Lung (tissue), 12 donors: ENCODE measurements around the gene AMER1. TPM values are rescaled to one million over a fixed set of nuclear protein-coding genes. Genes with fewer than 3 reads are reported as not detected.

Source experiments
- ATAC-seq: fragments of 200-7000 bp; cut with Tn5 transposase; one replicate; pipeline ENCODE4 v1.9.1; 2020; ENCODE audit warnings: moderate number of reproducible peaks; ENCODE audit not compliant: insufficient read depth, low FRiP score
- DNase-seq, 3 donors: peaks; one replicate each; pipeline ENCODE4 v3.0.0-alpha.2; 2013 to 2017
- H3K27ac ChIP-seq, 2 donors: one replicate each; pipeline ENCODE4 v1.5.1; 2013; ENCODE audit warnings: mild to moderate bottlenecking in 2 of 2, moderate library complexity in 2 of 2, control low read depth in 1 of 2, inconsistent platforms in 1 of 2, low read depth in 1 of 2, low read length in 1 of 2
- H3K27me3 ChIP-seq, 3 donors: one replicate each; pipeline ENCODE4 v1.5.1; 2013; ENCODE audit warnings: low read length in 2 of 3; ENCODE audit not compliant: control insufficient read depth in 3 of 3, insufficient read depth in 3 of 3
- H3K36me3 ChIP-seq, 4 donors: one replicate each; pipeline ENCODE4 v1.5.1; 2013; ENCODE audit warnings: low read length in 4 of 4, mild to moderate bottlenecking in 1 of 4, moderate library complexity in 1 of 4; ENCODE audit not compliant: control insufficient read depth in 4 of 4, insufficient read depth in 4 of 4
- H3K4me1 ChIP-seq, 5 donors: one replicate each; pipeline ENCODE4 v1.5.1; 2013; ENCODE audit warnings: low read length in 5 of 5, mild to moderate bottlenecking in 2 of 5, moderate library complexity in 1 of 5; ENCODE audit not compliant: control insufficient read depth in 5 of 5, insufficient read depth in 5 of 5
- H3K4me3 ChIP-seq: one replicate; pipeline ENCODE4 v1.5.1; 2013; ENCODE audit warnings: mild to moderate bottlenecking, control low read depth, moderate library complexity
- H3K9ac ChIP-seq, 2 donors: one replicate each; pipeline ENCODE4 v1.5.1; 2013; ENCODE audit warnings: low read length in 2 of 2, control low read depth in 1 of 2; ENCODE audit not compliant: insufficient read depth in 1 of 2
- H3K9me3 ChIP-seq, 4 donors: one replicate each; pipeline ENCODE4 v1.5.1; 2013; ENCODE audit warnings: low read length in 3 of 4, mild to moderate bottlenecking in 1 of 4, moderate library complexity in 1 of 4; ENCODE audit not compliant: control insufficient read depth in 4 of 4, insufficient read depth in 3 of 4
- CTCF ChIP-seq: IDR thresholded peaks from 2 replicates; pipeline ENCODE4 v1.5.1; 2012; ENCODE audit warnings: mild to moderate bottlenecking; ENCODE audit errors: control extremely low read depth, extremely low read depth
- WGBS, 2 donors: extraction: QIAGEN DNeasy Blood & Tissue Kit; methylation state at CpG; one replicate each; pipeline ENCODE4 v1.1.7; 2013; 5-methylcytosine and 5-hydroxymethylcytosine counted together
- polyA plus RNA-seq, 2 donors: library from polyadenylated mRNA; stranded (reverse); fragments of 200-250 nt; gene quantifications; one replicate each; pipeline ENCODE4 v1.2.1, GENCODE V29; 2013
- total RNA-seq, 2 donors: library from RNA; depleted of rRNA in 1 of 2; stranded (reverse); fragments of >200 nt in 1 of 2; gene quantifications; one replicate each; pipeline ENCODE4 v1.2.1, GENCODE V29; 2014 to 2021
- donor health status: control.
- donor health status: control.
- donor health status: Bipolar disorder and iron deficiency.
- donor health status: healthy.
- donor health status: DM: yes; HTN: yes; CAD: no.

AMER1 gene
- total and polyA plus RNA-seq, 4 donors: 0.94 to 4.2 (median 2.6) TPM

GRCh38 chrX:64198036-64198435 is 7.5 kb downstream of the AMER1 start:
- DNase-seq (no peak), ATAC-seq (no peak)
- H3K27me3 ChIP-seq: no peaks in the 10 kb centered on the region
- H3K4me1 ChIP-seq: peaks cover 0 to 3% (median 0%) of the 10 kb centered on the region in 5 donors
- H3K9me3 ChIP-seq: peaks cover 0 to 2% (median 0%) of the 10 kb centered on the region in 4 donors
- H3K27ac ChIP-seq: no peak overlapping the region
- H3K4me3 ChIP-seq: no peak overlapping the region
- TF ChIP-seq CTCF: no peak
- no peak overlapping the region for H3K9ac ChIP-seq
- no peaks in the 10 kb centered on the region for H3K36me3 ChIP-seq

GRCh38 chrX:64196606-64197005 is 8.9 kb downstream of the AMER1 start:
- Histone ChIP-seq H3K4me1 (peaks cover 0 to 3% (median 0%) of the 10 kb centered on the region in 5 donors), H3K4me3 (no peak overlapping the region), H3K27me3 (no peaks in the 10 kb centered on the region), H3K9me3 (peaks cover 0 to 2% (median 0%) of the 10 kb centered on the region in 4 donors), H3K27ac (no peak overlapping the region), H3K9ac (no peak overlapping the region), H3K36me3 (peaks cover 0 to 2% (median 0%) of the 10 kb centered on the region in 4 donors)
- ATAC-seq: no peak
- no peak for TF ChIP-seq CTCF
- 86 to 93% methylated on average over 3 of the region's 3 CpGs for WGBS, 2 donors
- no peak for DNase-seq

GRCh38 chrX:64195862-64196261 is 9.6 kb downstream of the AMER1 start:
- peaks cover 0 to 2% (median 0%) of the 10 kb centered on the region in 4 donors for H3K36me3 ChIP-seq
- ATAC-seq (no peak), DNase-seq (no peak)
- H3K27me3 ChIP-seq: no peaks in the 10 kb centered on the region
- peaks cover 0 to 3% (median 0%) of the 10 kb centered on the region in 5 donors for H3K4me1 ChIP-seq
- H3K4me3 ChIP-seq: no peak overlapping the region
- H3K9ac ChIP-seq: no peak overlapping the region
- no peak overlapping the region for H3K27ac ChIP-seq
- TF ChIP-seq CTCF: no peak
- WGBS, 2 donors: 65 to 83% methylated on average over 1 of the region's 1 CpG
- peaks cover 0 to 2% (median 0%) of the 10 kb centered on the region in 4 donors for H3K9me3 ChIP-seq

GRCh38 chrX:64192673-64193072 is 12.8 kb downstream of the AMER1 start:
- no peak overlapping the region for H3K27ac ChIP-seq
- H3K27me3 ChIP-seq: no peaks in the 10 kb centered on the region
- H3K9me3 ChIP-seq: peaks cover 0 to 4% (median under 1%) of the 10 kb centered on the region in 4 donors
- ATAC-seq: no peak
- no peak for TF ChIP-seq CTCF
- no peak overlapping the region for H3K4me3 ChIP-seq
- WGBS, 2 donors: 82 to 85% methylated on average over 5 of the region's 5 CpGs
- H3K36me3 ChIP-seq: peaks cover 0 to 2% (median 0%) of the 10 kb centered on the region in 4 donors
- no peak overlapping the region for H3K9ac ChIP-seq
- H3K4me1 ChIP-seq: no peaks in the 10 kb centered on the region
- no peak for DNase-seq
